ENCODE measurements around the gene OPCML. TPM values are rescaled to one million over a fixed set of nuclear protein-coding genes. Genes with fewer than 3 reads are reported as not detected.

Gene OPCML
- total and polyA plus RNA-seq, 5 donors, result 0.14 to 2.8 (median 1.1) TPM

- Histone ChIP-seq H3K27me3 (ENCODE audit: control insufficient read depth, insufficient read depth) (no peaks in the 10 kb centered on the region), H3K4me1 (ENCODE audit: control insufficient read depth, insufficient read depth, low read length) (no peaks in the 10 kb centered on the region), H3K27ac (ENCODE audit: low read length) (no peak overlapping the region), H3K9me3 (ENCODE audit: control insufficient read depth, low read length) (no peaks in the 10 kb centered on the region), H3K4me3 (ENCODE audit: low read length) (no peak overlapping the region)
- intact Hi-C loops (cut with DNase I), result no loop called here
- WGBS, result 53% methylated on average over 24 of the region's 24 CpGs
- DNase-seq, result peak; percentile 48 to 78 (median 69)
- ATAC-seq, result peak; percentile 66 to 84
Measured at GRCh38 chr11:133501643-133502539, 30.4 kb downstream of the OPCML start.

DNA sequence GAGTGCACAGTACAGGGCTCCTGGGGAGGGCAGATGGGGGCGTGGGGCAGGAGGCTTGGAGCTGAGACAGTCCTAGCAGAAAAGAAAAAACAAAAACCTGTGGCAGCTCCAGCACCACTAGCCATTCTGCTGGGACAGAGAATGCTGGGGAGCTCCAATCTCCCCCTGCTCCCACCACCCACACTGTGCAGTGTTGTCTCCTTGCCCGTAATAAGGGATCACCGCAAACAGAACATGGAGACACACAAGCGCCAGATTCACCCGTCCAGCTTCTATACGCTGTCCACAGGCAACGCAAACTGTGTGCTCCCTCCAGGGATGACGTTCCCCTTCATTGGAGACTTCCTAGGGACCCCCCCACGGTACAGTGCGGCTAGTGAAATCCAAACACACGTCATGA lies 31.4 kb downstream of the OPCML start:
- intact Hi-C loops (cut with DNase I), result no loop called here
- Histone ChIP-seq H3K4me1 (ENCODE audit: control insufficient read depth, insufficient read depth, low read length) (no peaks in the 10 kb centered on the region), H3K9me3 (ENCODE audit: control insufficient read depth, low read length) (no peaks in the 10 kb centered on the region), H3K4me3 (ENCODE audit: low read length) (no peak overlapping the region), H3K27me3 (ENCODE audit: control insufficient read depth, insufficient read depth) (no peaks in the 10 kb centered on the region), H3K27ac (ENCODE audit: low read length) (no peak overlapping the region)
- ATAC-seq (no peak), DNase-seq (no peak)
- 82% methylated on average over 11 of the region's 11 CpGs for WGBS

- intact Hi-C loops (cut with DNase I), result no loop called here
- no peak overlapping the region for H3K27ac ChIP-seq (ENCODE audit: low read length)
- no peaks in the 10 kb centered on the region for H3K27me3 ChIP-seq (ENCODE audit: control insufficient read depth, insufficient read depth)
- no peaks in the 10 kb centered on the region for H3K9me3 ChIP-seq (ENCODE audit: control insufficient read depth, low read length)
- H3K4me1 ChIP-seq (ENCODE audit: control insufficient read depth, insufficient read depth, low read length), result no peaks in the 10 kb centered on the region
- 73% methylated on average over 9 of the region's 9 CpGs for WGBS
- no peak overlapping the region for H3K4me3 ChIP-seq (ENCODE audit: low read length)
- ATAC-seq, result no peak
- DNase-seq, result no peak
Measured at GRCh38 chr11:133500435-133500834, 31.9 kb downstream of the OPCML start.

DNA sequence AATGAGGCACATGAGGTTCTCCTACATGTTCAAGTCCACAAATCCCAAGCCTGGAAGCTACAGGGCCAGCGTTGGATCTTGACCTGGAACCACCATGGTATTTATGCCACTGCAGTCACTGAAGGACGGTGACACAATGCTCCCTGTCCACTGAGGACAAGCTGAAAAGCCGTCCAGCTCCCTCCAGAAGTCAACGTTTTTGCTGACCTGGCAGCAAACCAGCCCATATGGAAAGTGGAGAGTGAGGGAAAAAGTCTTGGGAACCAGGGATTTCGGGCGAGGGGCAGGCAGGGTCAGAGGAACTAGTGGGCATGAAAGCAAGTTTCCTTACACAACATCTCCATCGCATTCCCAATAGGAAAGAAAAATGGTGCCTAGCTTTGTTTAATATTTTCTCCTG lies 33.3 kb downstream of the OPCML start:
- no peak for ATAC-seq
- intact Hi-C loops (cut with DNase I), result no loop called here
- 87% methylated on average over 7 of the region's 7 CpGs for WGBS

GRCh38 chr11:133497477-133498140 lies 34.7 kb downstream of the OPCML start:
- H3K4me3 ChIP-seq (ENCODE audit: low read length), result no peak overlapping the region
- no peaks in the 10 kb centered on the region for H3K27me3 ChIP-seq (ENCODE audit: control insufficient read depth, insufficient read depth)
- ATAC-seq (no peak), DNase-seq (no peak)
- no peaks in the 10 kb centered on the region for H3K4me1 ChIP-seq (ENCODE audit: control insufficient read depth, insufficient read depth, low read length)
- 73% methylated on average over 12 of the region's 12 CpGs for WGBS
- H3K27ac ChIP-seq (ENCODE audit: low read length), result no peak overlapping the region
- intact Hi-C loops (cut with DNase I), result no loop called here
- no peaks in the 10 kb centered on the region for H3K9me3 ChIP-seq (ENCODE audit: control insufficient read depth, low read length)

More for the DNA sequence above, 33.3 kb downstream of the OPCML start:
- no peak overlapping the region for H3K4me3 ChIP-seq (ENCODE audit: low read length)
- no peaks in the 10 kb centered on the region for H3K4me1 ChIP-seq (ENCODE audit: control insufficient read depth, insufficient read depth, low read length)
- no peak for DNase-seq
- no peaks in the 10 kb centered on the region for H3K9me3 ChIP-seq (ENCODE audit: control insufficient read depth, low read length)
- no peak overlapping the region for H3K27ac ChIP-seq (ENCODE audit: low read length)
- H3K27me3 ChIP-seq (ENCODE audit: control insufficient read depth, insufficient read depth), result no peaks in the 10 kb centered on the region

DNA sequence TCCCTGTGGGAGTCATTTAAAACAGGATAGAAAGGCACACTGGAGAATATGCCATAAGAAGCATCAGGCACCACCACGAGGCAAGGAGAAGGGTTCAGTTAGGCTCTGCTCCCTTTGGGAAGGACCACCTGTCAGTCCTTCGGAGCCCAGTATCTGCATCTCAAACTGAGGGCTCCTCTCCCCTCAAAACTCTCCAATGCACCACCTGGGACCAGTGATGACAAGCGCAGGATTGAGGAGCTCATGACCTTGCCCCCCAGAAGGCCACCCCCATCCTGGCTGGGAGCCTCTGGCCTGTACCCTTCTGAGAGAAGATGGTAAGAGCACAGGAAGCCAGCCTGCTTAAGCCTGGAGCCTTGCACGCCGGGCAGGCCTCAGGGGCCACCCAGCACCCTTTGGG lies 39.4 kb downstream of the OPCML start:
- Histone ChIP-seq H3K4me1 (ENCODE audit: control insufficient read depth, insufficient read depth, low read length) (peaks cover 7% of the 10 kb centered on the region), H3K27ac (ENCODE audit: low read length) (no peak overlapping the region), H3K9me3 (ENCODE audit: control insufficient read depth, low read length) (no peaks in the 10 kb centered on the region), H3K4me3 (ENCODE audit: low read length) (no peak overlapping the region), H3K27me3 (ENCODE audit: control insufficient read depth, insufficient read depth) (no peaks in the 10 kb centered on the region)
- WGBS, result 86% methylated on average over 5 of the region's 5 CpGs
- intact Hi-C loops (cut with DNase I), result no loop called here
- DNase-seq, result no peak
- ATAC-seq, result no peak

GRCh38 chr11:133491680-133492383 lies 40.5 kb downstream of the OPCML start:
- H3K27me3 ChIP-seq (ENCODE audit: control insufficient read depth, insufficient read depth), result no peaks in the 10 kb centered on the region
- ATAC-seq, result peak in 1 of 2 donors; percentile 29
- peaks cover 7% of the 10 kb centered on the region for H3K4me1 ChIP-seq (ENCODE audit: control insufficient read depth, insufficient read depth, low read length)
- no peak overlapping the region for H3K4me3 ChIP-seq (ENCODE audit: low read length)
- no peak for DNase-seq
- 53% methylated on average over 9 of the region's 9 CpGs for WGBS
- no peaks in the 10 kb centered on the region for H3K9me3 ChIP-seq (ENCODE audit: control insufficient read depth, low read length)
- H3K27ac ChIP-seq (ENCODE audit: low read length), result no peak overlapping the region
- intact Hi-C loops (cut with DNase I), result no loop called here

GRCh38 chr11:133480722-133481121 lies 51.6 kb downstream of the OPCML start:
- ATAC-seq (no peak), DNase-seq (no peak)
- Histone ChIP-seq H3K27ac (ENCODE audit: low read length) (no peak overlapping the region), H3K9me3 (ENCODE audit: control insufficient read depth, low read length) (no peaks in the 10 kb centered on the region), H3K4me1 (ENCODE audit: control insufficient read depth, insufficient read depth, low read length) (no peaks in the 10 kb centered on the region), H3K27me3 (ENCODE audit: control insufficient read depth, insufficient read depth) (peaks cover 2% of the 10 kb centered on the region), H3K4me3 (ENCODE audit: low read length) (no peak overlapping the region)
- intact Hi-C loops (cut with DNase I), result no loop called here
- 86% methylated on average over 1 of the region's 1 CpG for WGBS

DNA sequence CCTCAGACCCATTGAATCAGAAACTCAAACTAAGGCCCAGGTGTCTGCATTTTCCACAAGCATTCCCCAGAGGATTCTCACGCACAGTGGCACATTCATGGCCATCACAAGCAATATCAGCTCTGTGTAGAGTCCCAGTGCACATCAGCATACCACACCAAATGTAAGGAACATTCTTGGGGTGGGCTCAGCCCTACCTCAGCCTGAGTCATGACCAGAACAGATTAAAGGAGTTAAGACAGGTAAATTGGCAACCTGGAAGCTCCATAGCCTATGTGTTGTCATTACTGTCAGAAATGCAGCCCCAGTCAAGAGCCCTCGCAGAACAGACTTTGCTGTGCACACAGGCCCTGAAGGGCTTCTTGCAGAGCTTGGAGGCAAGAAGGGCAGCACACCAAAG lies 53.1 kb downstream of the OPCML start:
- intact Hi-C loops (cut with DNase I), result no loop called here
- Histone ChIP-seq H3K4me3 (ENCODE audit: low read length) (no peak overlapping the region), H3K9me3 (ENCODE audit: control insufficient read depth, low read length) (no peaks in the 10 kb centered on the region), H3K4me1 (ENCODE audit: control insufficient read depth, insufficient read depth, low read length) (no peaks in the 10 kb centered on the region), H3K27me3 (ENCODE audit: control insufficient read depth, insufficient read depth) (peaks cover 2% of the 10 kb centered on the region), H3K27ac (ENCODE audit: low read length) (no peak overlapping the region)
- no peak for ATAC-seq
- no peak for DNase-seq
- 89% methylated on average over 2 of the region's 2 CpGs for WGBS

DNA sequence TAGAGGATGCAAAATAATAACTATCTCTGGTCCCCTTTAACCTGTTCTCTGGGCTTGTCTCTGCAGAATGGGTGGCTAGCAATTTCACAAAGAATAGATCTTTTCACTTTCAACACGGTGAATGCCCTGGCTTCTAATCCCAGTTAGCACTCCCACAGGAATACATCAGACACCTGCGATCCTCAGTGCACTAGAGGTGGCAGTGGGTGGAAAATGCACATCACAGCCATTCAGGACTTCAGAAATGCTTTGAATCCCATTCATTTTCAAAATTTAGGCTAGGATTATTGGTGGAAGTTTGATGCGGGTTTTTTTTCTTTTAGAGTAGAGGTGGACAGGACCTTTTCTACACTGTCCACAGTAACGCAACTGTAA lies 55.1 kb downstream of the OPCML start:
- intact Hi-C loops (cut with DNase I), result no loop called here
- Histone ChIP-seq H3K27me3 (ENCODE audit: control insufficient read depth, insufficient read depth) (peaks cover 2% of the 10 kb centered on the region), H3K4me1 (ENCODE audit: control insufficient read depth, insufficient read depth, low read length) (no peaks in the 10 kb centered on the region), H3K9me3 (ENCODE audit: control insufficient read depth, low read length) (no peaks in the 10 kb centered on the region), H3K4me3 (ENCODE audit: low read length) (no peak overlapping the region), H3K27ac (ENCODE audit: low read length) (no peak overlapping the region)
- DNase-seq, result no peak
- no peak for ATAC-seq
- WGBS, result 79% methylated on average over 4 of the region's 4 CpGs

Data from right cardiac atrium (tissue), 5 donors.